Lung (tissue), 12 donors: ENCODE measurements around the gene SPEM1. TPM values are rescaled to one million over a fixed set of nuclear protein-coding genes. Genes with fewer than 3 reads are reported as not detected.

Experiments
- ATAC-seq: fragments of 200-7000 bp; cut with Tn5 transposase; one replicate; pipeline ENCODE4 v1.9.1; 2020; ENCODE audit warnings: moderate number of reproducible peaks; ENCODE audit not compliant: insufficient read depth, low FRiP score
- DNase-seq, 3 donors: peaks; one replicate each; pipeline ENCODE4 v3.0.0-alpha.2; 2013 to 2017
- H3K27ac ChIP-seq, 2 donors: one replicate each; pipeline ENCODE4 v1.5.1; 2013; ENCODE audit warnings: mild to moderate bottlenecking in 2 of 2, moderate library complexity in 2 of 2, control low read depth in 1 of 2, inconsistent platforms in 1 of 2, low read depth in 1 of 2, low read length in 1 of 2
- H3K27me3 ChIP-seq, 3 donors: one replicate each; pipeline ENCODE4 v1.5.1; 2013; ENCODE audit warnings: low read length in 2 of 3; ENCODE audit not compliant: control insufficient read depth in 3 of 3, insufficient read depth in 3 of 3
- H3K36me3 ChIP-seq, 4 donors: one replicate each; pipeline ENCODE4 v1.5.1; 2013; ENCODE audit warnings: low read length in 4 of 4, mild to moderate bottlenecking in 1 of 4, moderate library complexity in 1 of 4; ENCODE audit not compliant: control insufficient read depth in 4 of 4, insufficient read depth in 4 of 4
- H3K4me1 ChIP-seq, 5 donors: one replicate each; pipeline ENCODE4 v1.5.1; 2013; ENCODE audit warnings: low read length in 5 of 5, mild to moderate bottlenecking in 2 of 5, moderate library complexity in 1 of 5; ENCODE audit not compliant: control insufficient read depth in 5 of 5, insufficient read depth in 5 of 5
- H3K4me3 ChIP-seq: one replicate; pipeline ENCODE4 v1.5.1; 2013; ENCODE audit warnings: mild to moderate bottlenecking, control low read depth, moderate library complexity
- H3K9ac ChIP-seq, 2 donors: one replicate each; pipeline ENCODE4 v1.5.1; 2013; ENCODE audit warnings: low read length in 2 of 2, control low read depth in 1 of 2; ENCODE audit not compliant: insufficient read depth in 1 of 2
- H3K9me3 ChIP-seq, 4 donors: one replicate each; pipeline ENCODE4 v1.5.1; 2013; ENCODE audit warnings: low read length in 3 of 4, mild to moderate bottlenecking in 1 of 4, moderate library complexity in 1 of 4; ENCODE audit not compliant: control insufficient read depth in 4 of 4, insufficient read depth in 3 of 4
- CTCF ChIP-seq: IDR thresholded peaks from 2 replicates; pipeline ENCODE4 v1.5.1; 2012; ENCODE audit warnings: mild to moderate bottlenecking; ENCODE audit errors: control extremely low read depth, extremely low read depth
- WGBS, 2 donors: extraction: QIAGEN DNeasy Blood & Tissue Kit; methylation state at CpG; one replicate each; pipeline ENCODE4 v1.1.7; 2013; 5-methylcytosine and 5-hydroxymethylcytosine counted together
- polyA plus RNA-seq, 2 donors: library from polyadenylated mRNA; stranded (reverse); fragments of 200-250 nt; gene quantifications; one replicate each; pipeline ENCODE4 v1.2.1, GENCODE V29; 2013
- total RNA-seq, 2 donors: library from RNA; depleted of rRNA in 1 of 2; stranded (reverse); fragments of >200 nt in 1 of 2; gene quantifications; one replicate each; pipeline ENCODE4 v1.2.1, GENCODE V29; 2014 to 2021
- donor health status: control.
- donor health status: control.
- donor health status: Bipolar disorder and iron deficiency.
- donor health status: healthy.
- donor health status: DM: yes; HTN: yes; CAD: no.

Gene SPEM1
- total and polyA plus RNA-seq, 4 donors, result not detected

GRCh38 chr17:7435676-7436555 lies 15.8 kb downstream of the SPEM1 start:
- Histone ChIP-seq H3K27me3 (peaks cover 0 to 53% (median 33%) of the 10 kb centered on the region in 3 donors), H3K9ac (peak overlapping the region in 1 of 2 donors; percentile 17)

DNA sequence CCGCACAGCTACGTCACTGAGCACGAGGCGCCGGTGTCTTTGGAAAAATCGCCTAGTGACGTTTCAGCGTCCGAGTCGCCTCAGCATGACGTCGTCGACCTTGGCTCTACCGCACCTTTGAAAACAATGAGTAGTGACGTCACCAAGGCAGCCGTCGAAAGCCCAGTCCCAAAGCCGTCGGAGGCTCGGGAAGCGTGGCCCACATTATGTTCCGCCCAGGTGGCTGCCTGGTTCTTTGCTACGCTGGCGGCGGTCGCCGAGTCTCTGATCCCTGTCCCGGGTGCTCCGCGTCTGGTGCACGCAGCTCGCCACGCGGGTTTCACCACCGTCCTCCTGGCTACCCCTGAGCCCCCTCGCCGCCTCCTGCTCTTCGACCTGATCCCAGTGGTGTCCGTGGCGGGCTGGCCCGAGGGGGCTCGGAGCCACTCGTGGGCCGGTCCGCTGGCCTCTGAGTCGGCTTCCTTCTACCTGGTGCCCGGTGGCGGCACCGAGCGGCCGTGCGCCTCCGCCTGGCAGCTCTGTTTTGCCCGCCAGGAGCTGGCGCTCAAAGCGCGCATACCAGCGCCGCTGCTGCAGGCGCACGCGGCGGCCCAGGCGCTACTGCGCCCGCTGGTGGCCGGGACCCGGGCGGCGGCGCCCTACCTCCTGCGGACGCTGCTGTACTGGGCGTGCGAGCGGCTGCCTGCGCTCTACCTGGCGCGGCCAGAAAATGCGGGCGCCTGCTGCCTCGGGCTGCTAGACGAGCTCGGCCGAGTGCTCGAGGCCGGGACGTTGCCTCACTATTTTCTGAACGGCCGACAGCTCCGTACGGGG lies 16.6 kb downstream of the SPEM1 start:
- peak; percentile 83 for TF ChIP-seq CTCF
- Histone ChIP-seq H3K4me1 (peaks cover 0 to 36% (median 16%) of the 10 kb centered on the region in 5 donors), H3K4me3 (no peak overlapping the region), H3K27me3 (peaks cover 0 to 54% (median 37%) of the 10 kb centered on the region in 3 donors), H3K27ac (peak overlapping the region; percentile 59 to 62), H3K9ac (no peak overlapping the region), H3K9me3 (no peaks in the 10 kb centered on the region), H3K36me3 (no peaks in the 10 kb centered on the region)
- DNase-seq (peak; percentile 77 to 88 (median 87)), ATAC-seq (peak; percentile 89)
- WGBS, 2 donors, result 7 to 9% methylated on average over 85 to 92 of the region's 92 CpGs

More at GRCh38 chr17:7435676-7436555, 15.8 kb downstream of the SPEM1 start:
- ATAC-seq (peak; percentile 8), DNase-seq (peak; percentile 31 to 48 (median 38))
- Histone ChIP-seq H3K27ac (peak overlapping the region; percentile 39 to 76), H3K36me3 (no peaks in the 10 kb centered on the region), H3K9me3 (no peaks in the 10 kb centered on the region), H3K4me3 (peak overlapping the region; percentile 30), H3K4me1 (peaks cover 0 to 35% (median 13%) of the 10 kb centered on the region in 5 donors)
- WGBS, 2 donors, result 6 to 7% methylated on average over 49 of the region's 49 CpGs
- TF ChIP-seq CTCF, result no peak

DNA sequence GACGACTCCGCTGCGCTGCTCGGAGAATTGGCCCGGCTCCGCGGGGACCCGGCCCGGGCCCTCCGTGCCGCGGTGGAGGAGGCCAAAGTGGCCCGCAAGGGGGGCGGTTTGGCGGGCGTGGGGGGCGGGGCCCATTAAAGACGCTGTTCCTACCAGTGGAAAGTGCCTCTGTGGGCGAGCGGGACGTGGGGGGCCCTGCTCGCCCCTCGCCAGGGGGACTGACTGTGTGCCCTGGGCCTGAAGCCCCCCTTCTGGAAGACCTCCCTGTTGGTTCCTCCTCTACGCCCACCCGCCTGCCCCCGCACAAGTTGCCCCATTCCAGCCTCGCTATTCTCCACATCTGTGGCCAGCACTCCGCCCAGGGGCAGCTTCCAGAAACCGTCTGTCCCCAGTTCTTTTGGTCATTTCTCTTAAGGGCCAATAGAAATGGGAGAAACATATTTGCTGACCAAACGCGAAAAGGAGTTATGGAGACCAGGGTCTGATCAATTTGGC lies 17.3 kb downstream of the SPEM1 start:
- Histone ChIP-seq H3K4me1 (peaks cover 0 to 36% (median 16%) of the 10 kb centered on the region in 5 donors), H3K27me3 (peaks cover 0 to 54% (median 37%) of the 10 kb centered on the region in 3 donors), H3K27ac (peak overlapping the region in 1 of 2 donors; percentile 62), H3K9me3 (no peaks in the 10 kb centered on the region), H3K9ac (no peak overlapping the region), H3K36me3 (no peaks in the 10 kb centered on the region), H3K4me3 (no peak overlapping the region)
- TF ChIP-seq CTCF, result no peak
- no peak for DNase-seq
- no peak for ATAC-seq
- WGBS, 2 donors, result 30 to 35% methylated on average over 28 to 31 of the region's 31 CpGs
